NCI-H128 (cell line): ENCODE measurements around the gene ELL.
"Not testable (repeated sequence)": the region's sequence is repeated elsewhere in the genome, so short reads cannot be mapped to it uniquely, and the experiment has no call there.

Experiments
- DNase-seq: peaks from one replicate; lab custom pipeline; 2025; ENCODE audit not compliant: unreplicated experiment; lab: John Stamatoyannopoulos, UW

ELL gene

DNA sequence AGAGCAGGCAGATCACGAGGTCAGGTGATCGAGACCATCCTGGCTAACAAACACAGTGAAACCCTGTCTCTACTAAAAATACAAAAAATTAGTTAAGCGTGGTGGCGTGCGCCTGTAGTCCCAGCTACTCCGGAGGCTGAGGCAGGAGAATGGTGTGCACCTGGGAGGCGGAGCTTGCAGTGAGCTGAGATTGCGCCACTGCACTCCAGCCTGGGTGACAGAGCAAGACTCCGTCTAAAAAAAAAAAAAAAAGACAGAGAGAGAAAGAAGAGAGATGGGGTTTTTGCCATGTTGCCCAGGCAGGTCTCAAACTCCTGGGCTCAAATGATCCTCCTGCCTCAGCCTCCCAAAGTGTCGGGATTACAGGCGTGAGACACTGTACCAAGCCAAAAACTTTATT is 116.1 kb downstream of the ELL start:
- DNase-seq = not testable (repeated sequence)

DNA sequence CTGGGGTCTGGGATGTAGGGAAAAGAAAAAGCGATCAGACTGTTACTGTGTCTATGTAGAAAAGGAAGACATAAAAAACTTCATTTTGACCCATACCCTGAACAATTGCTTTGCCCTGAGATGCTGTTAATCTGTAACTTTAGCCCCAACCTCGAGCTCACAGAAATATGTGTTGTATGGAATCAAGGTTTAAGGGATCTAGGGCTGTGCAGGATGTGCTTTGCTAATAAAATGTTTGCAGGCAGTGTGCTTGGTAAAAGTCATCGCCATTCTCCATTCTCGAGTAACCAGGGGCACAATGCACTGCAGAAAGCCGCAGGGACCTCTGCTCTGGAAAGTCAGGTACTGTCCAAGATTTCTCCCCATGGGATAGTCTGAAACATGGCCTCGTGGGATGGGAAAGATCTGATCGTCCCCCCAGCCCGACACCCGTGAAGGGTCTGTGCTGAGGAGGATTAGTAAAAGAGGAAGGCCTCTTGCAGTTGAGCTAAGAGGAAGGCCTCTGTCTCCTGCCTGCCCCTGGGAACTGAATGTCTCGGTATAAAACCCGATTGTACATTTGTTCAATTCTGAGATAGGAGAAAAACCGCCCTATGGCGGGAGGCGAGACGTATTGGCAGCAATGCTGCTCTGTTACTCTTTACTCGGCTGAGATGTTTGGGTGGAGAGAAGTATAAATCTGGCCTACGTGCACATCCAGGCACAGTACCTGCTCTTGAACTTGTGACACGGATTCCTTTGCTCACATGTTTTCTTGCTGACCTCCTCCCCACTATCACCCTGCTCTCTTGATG is 119.2 kb downstream of the ELL start:
- not testable (repeated sequence) for DNase-seq

DNA sequence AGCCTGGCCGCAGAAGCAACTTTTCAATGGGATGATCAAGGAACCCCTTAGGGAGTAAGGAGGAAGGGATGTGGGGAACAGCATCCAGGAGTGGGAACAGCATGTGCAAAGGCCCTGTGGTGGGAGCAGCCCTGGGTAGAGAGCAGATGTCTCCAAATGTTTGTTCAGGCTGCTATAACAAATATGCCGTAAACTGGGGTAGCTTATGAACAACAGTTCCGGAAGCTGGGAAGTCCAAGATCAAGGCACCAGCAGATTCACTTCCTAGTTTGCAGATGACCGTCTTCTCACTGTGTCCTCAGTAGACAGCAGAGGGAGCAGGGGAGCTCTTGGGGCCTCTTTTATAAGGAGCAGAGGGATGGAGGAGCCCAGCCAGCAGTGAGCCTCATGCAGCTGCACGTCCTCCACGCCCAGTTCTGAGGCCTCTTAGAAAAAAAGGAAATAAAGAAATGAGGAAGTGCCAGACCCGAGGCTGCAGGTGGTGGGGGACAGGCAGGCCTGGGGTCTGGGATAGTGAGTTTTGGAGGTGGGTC is 120.2 kb downstream of the ELL start:
- DNase-seq = no peak

DNA sequence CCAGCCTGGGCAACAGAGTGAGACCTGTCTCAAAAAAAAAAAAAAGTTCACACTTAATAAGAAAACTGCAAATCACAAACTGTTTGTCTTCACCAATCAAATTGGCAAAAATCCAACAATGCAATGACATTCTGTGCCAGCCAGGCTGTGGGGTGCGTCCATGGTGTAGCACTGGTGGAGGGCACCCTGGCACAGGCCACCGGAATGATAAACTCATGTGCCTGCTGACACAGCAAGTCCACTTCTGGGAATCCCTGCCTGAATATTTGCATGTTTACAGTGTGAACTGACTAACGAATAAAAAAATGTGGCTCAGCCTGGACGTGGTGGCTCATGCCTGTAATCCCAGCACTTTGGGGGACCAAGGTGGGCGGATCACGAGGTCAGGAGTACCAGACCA is 122.9 kb downstream of the ELL start:
- DNase-seq = no peak

DNA sequence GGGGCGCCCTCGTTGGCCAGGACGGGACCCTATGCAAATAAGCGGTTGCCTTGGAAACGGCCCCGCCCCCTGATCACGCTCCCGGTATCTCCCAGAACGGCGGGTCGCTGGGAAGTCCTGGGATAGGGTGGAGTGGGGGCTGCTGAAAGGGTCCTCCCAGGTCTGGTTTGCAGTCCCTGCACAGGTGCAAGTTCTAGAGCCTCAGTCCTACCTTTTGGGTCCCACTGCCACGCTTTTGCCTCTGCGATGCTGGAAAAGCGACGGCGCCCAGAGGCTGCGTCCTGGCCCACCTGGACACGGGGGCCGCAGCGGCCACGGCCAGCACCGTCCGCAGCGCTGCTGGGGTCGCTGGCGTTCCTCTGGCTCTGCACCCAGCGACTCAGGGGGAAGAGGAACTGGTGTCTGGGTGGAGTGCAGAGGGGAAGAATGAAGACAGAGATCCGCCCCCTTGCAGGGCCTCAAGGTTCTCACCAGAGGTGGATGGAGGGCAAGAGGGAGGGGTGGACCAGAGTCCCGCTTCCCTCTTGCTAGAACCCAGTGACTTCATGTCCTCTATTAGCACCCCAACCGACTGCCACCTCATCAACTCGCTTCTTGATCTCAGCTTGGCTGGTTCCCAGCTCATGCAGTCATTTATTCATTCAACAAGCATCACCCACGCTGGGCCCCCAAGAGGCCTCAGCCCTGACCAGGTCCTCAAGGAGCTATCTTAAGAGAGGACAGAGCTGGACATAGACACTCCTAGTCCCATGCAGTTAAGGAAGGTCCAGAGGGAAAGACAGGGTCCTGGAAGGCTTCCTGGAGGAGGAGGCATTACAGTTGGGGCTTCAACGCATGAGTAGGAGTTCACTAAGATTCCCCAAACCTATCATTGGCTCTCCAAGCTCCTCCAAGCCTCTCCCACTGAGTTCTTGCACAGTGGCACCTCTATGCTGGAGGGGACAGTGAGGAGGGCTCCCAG is 124.3 kb downstream of the ELL start, which contains the start of gene LRRC25:
Gene LRRC25 (minus strand): TSS at position 381 of the 961 bp plus-strand sequence. CDS start 659 bp downstream, outside the sequence.
- no peak for DNase-seq

DNA sequence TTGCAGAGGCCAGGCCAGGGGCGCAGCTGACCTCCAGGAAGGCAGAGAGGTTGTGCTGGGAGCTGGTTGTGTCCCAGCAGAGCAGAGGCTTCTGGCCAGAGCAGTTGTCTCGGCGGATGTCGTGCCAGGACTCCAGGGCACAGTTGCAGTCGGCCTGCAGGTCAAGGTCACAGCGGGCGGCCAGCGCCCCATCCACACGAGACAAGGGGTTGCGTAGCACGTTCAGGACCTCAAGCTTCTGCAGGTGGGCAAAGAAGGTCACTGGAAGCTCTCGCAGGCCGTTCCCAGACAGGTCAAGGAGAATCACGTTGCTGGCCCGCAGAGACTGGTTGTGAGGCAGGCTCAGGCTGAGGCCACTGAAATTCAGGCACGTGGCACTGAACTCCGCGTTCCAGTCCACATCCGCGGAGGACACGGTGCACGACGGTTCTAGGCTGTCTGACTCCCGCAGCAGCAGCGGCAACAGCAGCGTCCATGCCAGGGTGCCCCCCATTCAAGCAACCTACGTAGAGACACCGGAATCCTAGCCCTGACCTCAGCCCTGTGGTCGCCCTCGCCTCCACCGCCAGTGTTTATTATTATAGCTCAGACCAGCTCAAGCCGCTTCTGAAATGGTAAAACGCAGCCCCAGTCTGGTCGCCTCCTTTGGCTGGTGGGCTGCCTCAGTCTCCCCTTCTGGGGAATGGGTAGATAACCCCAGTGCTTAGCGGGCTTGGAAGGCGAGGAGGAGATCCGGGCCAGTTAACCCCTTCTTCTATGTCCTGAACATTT is 125.2 kb downstream of the ELL start:
- DNase-seq = no peak

DNA sequence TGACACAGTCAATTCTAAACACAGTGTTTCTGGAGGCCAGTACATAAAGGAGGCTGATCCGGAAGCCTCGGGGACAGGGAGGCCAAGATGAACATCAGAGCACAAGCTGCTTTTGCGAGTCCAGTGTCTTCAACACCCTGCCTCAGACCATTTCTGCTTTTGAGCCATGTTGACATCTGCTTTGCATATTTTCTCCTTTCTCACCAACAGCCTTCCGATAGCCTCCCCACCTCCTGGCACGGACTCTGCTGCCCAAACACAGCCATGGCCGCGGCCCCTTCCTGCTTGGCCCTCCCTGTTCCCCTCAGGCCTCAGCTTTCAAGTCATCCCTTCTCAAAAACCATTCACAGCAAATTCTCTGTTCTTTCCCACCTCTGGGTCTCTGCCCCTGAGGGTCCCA is 128.0 kb downstream of the ELL start:
- no peak for DNase-seq

DNA sequence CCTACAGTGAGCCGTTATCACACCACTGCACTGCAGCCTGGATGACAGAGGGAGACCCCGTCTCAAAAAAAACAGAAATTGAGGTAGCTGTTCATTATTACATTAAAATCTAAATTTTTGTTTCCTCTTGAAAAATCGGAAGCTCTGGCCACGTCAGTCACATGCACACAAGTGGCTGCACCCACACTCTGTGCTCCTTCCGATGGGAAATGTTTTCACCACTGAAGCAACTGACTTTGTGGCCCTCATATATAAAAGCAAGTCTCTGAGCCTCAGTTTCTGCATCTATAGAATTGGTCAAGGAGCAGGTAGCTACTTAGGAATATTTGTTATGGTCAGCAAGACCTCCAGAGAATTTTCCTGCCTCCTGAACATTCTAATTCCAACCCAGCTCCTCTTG is 128.9 kb downstream of the ELL start:
- no peak for DNase-seq
